ENCODE data around the gene MAN2A2.

MAN2A2 gene

GRCh38 chr15:90876046-90876445, 27.1 kb upstream of the MAN2A2 start:
- TF ChIP-seq CTCF (IDR thresholded peaks at IDR 0.05; ENCODE audit: low read depth, low read length, missing control alignments) = no peak
- H3K4me3 ChIP-seq (ENCODE audit: low read depth, low read length) = no peak overlapping the region
- DNase-seq (ENCODE audit: low read depth) = no peak

GRCh38 chr15:90876512-90877170, 26.5 kb upstream of the MAN2A2 start:
- no peak overlapping the region for H3K4me3 ChIP-seq (ENCODE audit: low read depth, low read length)
- TF ChIP-seq CTCF (IDR thresholded peaks at IDR 0.05; ENCODE audit: low read depth, low read length, missing control alignments) = no peak
- no peak for DNase-seq (ENCODE audit: low read depth)

- no peak for TF ChIP-seq CTCF (IDR thresholded peaks at IDR 0.05; ENCODE audit: low read depth, low read length, missing control alignments)
- H3K4me3 ChIP-seq (ENCODE audit: low read depth, low read length) = no peak overlapping the region
- no peak for DNase-seq (ENCODE audit: low read depth)
Measured at GRCh38 chr15:90877315-90877714, 25.8 kb upstream of the MAN2A2 start.

- H3K4me3 ChIP-seq (ENCODE audit: low read depth, low read length) = no peak overlapping the region
- TF ChIP-seq CTCF (IDR thresholded peaks at IDR 0.05; ENCODE audit: low read depth, low read length, missing control alignments) = no peak
- no peak for DNase-seq (ENCODE audit: low read depth)
Measured at GRCh38 chr15:90877996-90878395, 25.1 kb upstream of the MAN2A2 start.

GRCh38 chr15:90878660-90879059, 24.4 kb upstream of the MAN2A2 start:
- DNase-seq (ENCODE audit: low read depth) = no peak

GRCh38 chr15:90879730-90880366, 23.3 kb upstream of the MAN2A2 start:
- no peak overlapping the region for H3K4me3 ChIP-seq (ENCODE audit: low read depth, low read length)
- no peak for TF ChIP-seq CTCF (IDR thresholded peaks at IDR 0.05; ENCODE audit: low read depth, low read length, missing control alignments)
- DNase-seq (ENCODE audit: low read depth) = no peak

More at GRCh38 chr15:90878660-90879059, 24.4 kb upstream of the MAN2A2 start:
- H3K4me3 ChIP-seq (ENCODE audit: low read depth, low read length) = no peak overlapping the region
- no peak for TF ChIP-seq CTCF (IDR thresholded peaks at IDR 0.05; ENCODE audit: low read depth, low read length, missing control alignments)
